SU-DHL-6 (cell line): ENCODE measurements around the gene ZNF662.

Experiments used
- H2AFZ ChIP-seq: fragments of 200-600 bp; sonication (generic); 2 replicates; pipeline ENCODE4 v1.6.1; 2014; ENCODE audit warnings: low read depth, mild to moderate bottlenecking, moderate library complexity, mixed read lengths, antibody characterized with exemption, low read length; ENCODE audit not compliant: severe bottlenecking
- H3F3A ChIP-seq: fragments of 200-600 bp; shearing (Covaris generic); 2 replicates; pipeline ENCODE4 v1.6.0; 2016; ENCODE audit warnings: antibody characterized with exemption, mild to moderate bottlenecking; ENCODE audit not compliant: insufficient read depth
- H3K27ac ChIP-seq: fragments of 200-600 bp; sonication (generic); 2 replicates; pipeline ENCODE4 v1.5.1; 2016; ENCODE audit warnings: low read depth, mild to moderate bottlenecking, low read length, moderate library complexity, mixed read lengths
- H3K27me3 ChIP-seq: fragments of 200-600 bp; sonication (generic), shearing (Covaris generic); 2 replicates; pipeline ENCODE4 v1.6.0; 2014; ENCODE audit warnings: mild to moderate bottlenecking, low read length
- H3K36me3 ChIP-seq: fragments of 200-600 bp; sonication (generic); 2 replicates; pipeline ENCODE4 v1.6.1; 2014; ENCODE audit warnings: mild to moderate bottlenecking, low read length, mixed read lengths
- H3K4me2 ChIP-seq: fragments of 300-600, 200-600 bp; shearing (Covaris generic), sonication (generic); 2 replicates; pipeline ENCODE4 v1.6.0; 2014; ENCODE audit warnings: low read length, low read depth, mild to moderate bottlenecking; ENCODE audit not compliant: poor library complexity, severe bottlenecking
- H3K4me3 ChIP-seq: fragments of 200-600 bp; sonication (generic); 2 replicates; pipeline ENCODE4 v1.5.1; 2014; ENCODE audit warnings: antibody characterized with exemption, low read length, mild to moderate bottlenecking, mixed read lengths; ENCODE audit not compliant: insufficient read depth, poor library complexity, severe bottlenecking
- H3K79me2 ChIP-seq: fragments of 200-600 bp; sonication (generic); 2 replicates; pipeline ENCODE4 v1.6.1; 2014; ENCODE audit warnings: mild to moderate bottlenecking, low read length, moderate library complexity; ENCODE audit not compliant: insufficient read depth
- H3K9ac ChIP-seq: fragments of 200-600 bp; sonication (generic); 2 replicates; pipeline ENCODE4 v1.7.0; 2014; ENCODE audit warnings: mild to moderate bottlenecking, low read length
- H3K9me2 ChIP-seq: fragments of 200-600 bp; sonication (generic); replicated peaks from 2 replicates; pipeline ENCODE4 v1.6.1; 2014; ENCODE audit warnings: low read length; ENCODE audit not compliant: insufficient read depth
- H3K9me3 ChIP-seq: fragments of 200-600 bp; sonication (generic); 2 replicates; pipeline ENCODE4 v1.6.1; 2014; ENCODE audit warnings: low read length, mixed read lengths; ENCODE audit not compliant: insufficient read depth
- H4K20me1 ChIP-seq: fragments of 200-600 bp; sonication (generic); 2 replicates; pipeline ENCODE4 v1.6.1; 2014; ENCODE audit warnings: low read depth, mild to moderate bottlenecking, antibody characterized with exemption, low read length, moderate library complexity, mixed read lengths
- EZH2phosphoT487 ChIP-seq: fragments of 200-600 bp; sonication (generic), shearing (Covaris generic); conservative IDR thresholded peaks from 2 replicates; pipeline ENCODE4 v1.6.1; 2018; ENCODE audit warnings: mild to moderate bottlenecking, antibody characterized with exemption, low read length, moderate library complexity, mixed read lengths
- TF ChIP-seq, protein P1 (sequence below): fragments of 200-600 bp; sonication (generic); IDR thresholded peaks from one replicate; pipeline ENCODE4 v1.5.1; 2017; ENCODE audit warnings: antibody characterized with exemption, mild to moderate bottlenecking, low read length, moderate library complexity; ENCODE audit not compliant: insufficient read depth, poor library complexity, severe bottlenecking

Gene ZNF662

DNA sequence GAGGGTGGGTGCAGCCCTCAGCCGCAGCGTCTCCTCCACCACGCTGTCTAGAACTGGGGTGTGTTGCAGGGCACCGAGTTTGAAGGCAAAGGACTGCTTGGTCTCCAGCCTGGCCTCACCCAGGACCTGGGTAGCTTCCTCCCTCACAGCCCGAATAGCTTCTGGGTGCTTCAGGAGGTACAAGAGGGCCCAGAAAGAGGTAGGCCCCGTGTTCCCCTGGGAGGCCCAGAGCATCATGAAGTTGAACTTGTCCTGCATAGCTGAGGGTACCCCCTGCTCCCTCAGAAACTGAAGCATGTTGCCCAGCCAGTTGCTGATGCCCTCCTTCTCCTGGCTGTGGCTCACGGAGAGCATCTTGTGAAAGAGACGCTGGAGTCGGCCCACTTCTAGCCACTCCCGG is 31.2 kb upstream of the ZNF662 start:
- H2AFZ ChIP-seq = no peak overlapping the region
- no peak overlapping the region for H3K4me2 ChIP-seq
- no peak overlapping the region for H3K9ac ChIP-seq
- H3K27me3 ChIP-seq = no peaks in the 10 kb centered on the region
- H3K79me2 ChIP-seq = no peaks in the 10 kb centered on the region
- no peak overlapping the region for H3K27ac ChIP-seq
- no peaks in the 10 kb centered on the region for H3K9me2 ChIP-seq
- no peak overlapping the region for H3K4me3 ChIP-seq
- H4K20me1 ChIP-seq = no peaks in the 10 kb centered on the region
- H3K9me3 ChIP-seq = no peaks in the 10 kb centered on the region
- H3F3A ChIP-seq = no peaks in the 10 kb centered on the region; the same call in 1 of the 2 replicates
- no peak for TF ChIP-seq EZH2phosphoT487
- H3K36me3 ChIP-seq = no peaks in the 10 kb centered on the region

DNA sequence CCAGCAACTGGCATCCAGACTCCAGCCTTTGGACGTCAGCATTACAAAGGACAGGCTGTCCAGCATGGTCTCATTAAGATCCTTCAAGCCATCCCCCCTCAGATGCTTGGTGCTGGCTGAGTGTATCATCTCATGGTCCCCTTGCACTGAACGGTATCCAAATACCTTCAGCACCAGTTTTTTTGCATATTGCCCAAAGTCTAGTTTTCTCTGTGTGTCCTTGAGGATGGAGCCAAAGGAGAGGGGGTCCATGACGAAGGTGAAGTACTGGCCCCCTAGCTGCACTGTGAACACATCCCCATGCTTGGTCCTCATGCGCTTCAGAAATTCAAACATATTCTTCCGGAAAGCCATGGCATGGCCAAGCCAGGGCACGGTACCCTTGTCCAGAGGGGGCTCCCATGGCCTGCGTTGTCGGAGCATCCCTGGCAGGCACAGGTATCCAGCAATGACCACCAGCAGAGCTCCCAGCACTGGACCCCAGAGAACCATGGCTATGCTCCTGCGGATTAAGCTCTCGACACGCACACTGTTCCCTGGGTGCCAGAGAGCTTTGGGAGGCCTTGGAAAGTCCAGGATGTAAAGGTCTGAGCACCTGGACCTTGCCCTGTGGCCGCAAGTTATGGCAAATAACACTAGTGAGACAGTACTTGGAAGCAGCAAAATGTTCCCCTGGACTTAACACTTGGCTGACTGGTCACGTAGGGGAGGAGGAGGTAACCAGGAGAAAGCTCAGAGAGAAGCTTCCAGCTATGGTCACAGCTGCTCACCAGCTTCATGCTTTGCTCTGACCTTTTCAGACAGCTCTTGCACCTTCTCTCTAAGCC is 30.4 kb upstream of the ZNF662 start, which contains the start of gene CYP8B1:
CYP8B1 (minus strand) TSS at position 555 of the 827 bp plus-strand sequence; CDS start at position 492, 63 bp downstream.
- Histone ChIP-seq H3K4me3 (no peak within 1 kb of the TSS), H3K79me2 (no peaks in the 10 kb centered on the region), H3K9me2 (no peaks in the 10 kb centered on the region), H3K36me3 (no peaks in the 10 kb centered on the region), H3K4me2 (no peak within 1 kb of the TSS), H3K27ac (no peak within 1 kb of the TSS), H3F3A (no peaks in the 10 kb centered on the region; the same call in 1 of the 2 replicates), H3K27me3 (no peaks in the 10 kb centered on the region), H4K20me1 (no peaks in the 10 kb centered on the region), H3K9ac (no peak within 1 kb of the TSS), H2AFZ (no peak within 1 kb of the TSS), H3K9me3 (no peaks in the 10 kb centered on the region)
- TF ChIP-seq, protein P1, sequence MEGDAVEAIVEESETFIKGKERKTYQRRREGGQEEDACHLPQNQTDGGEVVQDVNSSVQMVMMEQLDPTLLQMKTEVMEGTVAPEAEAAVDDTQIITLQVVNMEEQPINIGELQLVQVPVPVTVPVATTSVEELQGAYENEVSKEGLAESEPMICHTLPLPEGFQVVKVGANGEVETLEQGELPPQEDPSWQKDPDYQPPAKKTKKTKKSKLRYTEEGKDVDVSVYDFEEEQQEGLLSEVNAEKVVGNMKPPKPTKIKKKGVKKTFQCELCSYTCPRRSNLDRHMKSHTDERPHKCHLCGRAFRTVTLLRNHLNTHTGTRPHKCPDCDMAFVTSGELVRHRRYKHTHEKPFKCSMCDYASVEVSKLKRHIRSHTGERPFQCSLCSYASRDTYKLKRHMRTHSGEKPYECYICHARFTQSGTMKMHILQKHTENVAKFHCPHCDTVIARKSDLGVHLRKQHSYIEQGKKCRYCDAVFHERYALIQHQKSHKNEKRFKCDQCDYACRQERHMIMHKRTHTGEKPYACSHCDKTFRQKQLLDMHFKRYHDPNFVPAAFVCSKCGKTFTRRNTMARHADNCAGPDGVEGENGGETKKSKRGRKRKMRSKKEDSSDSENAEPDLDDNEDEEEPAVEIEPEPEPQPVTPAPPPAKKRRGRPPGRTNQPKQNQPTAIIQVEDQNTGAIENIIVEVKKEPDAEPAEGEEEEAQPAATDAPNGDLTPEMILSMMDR = no peak
- no peak for TF ChIP-seq EZH2phosphoT487

DNA sequence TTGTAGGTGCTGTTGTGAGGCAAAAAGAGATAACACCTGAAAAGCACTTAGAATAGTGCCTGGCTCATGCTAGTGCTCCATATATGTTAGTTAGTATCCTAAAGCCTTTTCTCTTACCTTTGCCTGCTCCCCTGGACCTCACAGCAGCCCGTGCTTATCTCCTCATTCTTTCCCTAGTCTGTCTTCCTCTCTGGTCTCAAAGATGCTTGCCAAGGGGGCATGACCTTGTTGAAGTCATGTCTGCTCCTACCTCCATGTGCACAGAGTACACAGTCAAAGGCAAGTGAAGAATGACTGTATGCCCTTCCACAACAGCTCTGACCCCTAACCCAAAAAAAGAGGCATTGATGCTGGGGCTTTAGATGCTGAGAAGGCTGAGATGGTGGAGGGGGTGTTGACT is 29.5 kb upstream of the ZNF662 start:
- H3F3A ChIP-seq = no peaks in the 10 kb centered on the region; the same call in 1 of the 2 replicates
- no peak overlapping the region for H3K4me2 ChIP-seq
- no peak overlapping the region for H3K9ac ChIP-seq
- no peaks in the 10 kb centered on the region for H3K27me3 ChIP-seq
- no peak for TF ChIP-seq EZH2phosphoT487
- TF ChIP-seq, protein P1 = no peak
- H3K79me2 ChIP-seq = no peaks in the 10 kb centered on the region
- no peak overlapping the region for H2AFZ ChIP-seq
- no peaks in the 10 kb centered on the region for H3K9me3 ChIP-seq
- H4K20me1 ChIP-seq = no peaks in the 10 kb centered on the region
- no peak overlapping the region for H3K27ac ChIP-seq
- H3K36me3 ChIP-seq = no peaks in the 10 kb centered on the region
- no peak overlapping the region for H3K4me3 ChIP-seq
- H3K9me2 ChIP-seq = no peaks in the 10 kb centered on the region
